A549 (cell line): ENCODE results near the gene RNF114.

ENCODE experiments used
- CHD4 ChIP-seq: fragments of 200-600 bp; sonication (generic); IDR thresholded peaks from 2 replicates; pipeline ENCODE4 v1.6.1; 2016; ENCODE audit warnings: antibody characterized with exemption, mild to moderate bottlenecking, borderline replicate concordance
- KDM1A ChIP-seq: fragments of 200-600 bp; sonication (generic); IDR thresholded peaks from 2 replicates; pipeline ENCODE4 v1.6.1; 2016; ENCODE audit warnings: low read depth, mild to moderate bottlenecking
- POLR2A ChIP-seq: IDR thresholded peaks from 2 replicates; pipeline ENCODE4 v1.6.1; 2012; ENCODE audit warnings: mild to moderate bottlenecking, low read length
- RFX5 ChIP-seq: fragments of 450-650 bp; IDR thresholded peaks from 2 replicates; pipeline ENCODE4 v1.7.1; 2014; ENCODE audit warnings: antibody characterized with exemption, mild to moderate bottlenecking, moderate library complexity
- TF ChIP-seq, protein P1 (sequence below): fragments of >200 bp; sonication (Bioruptor Twin); formaldehyde crosslinking; IDR thresholded peaks from 3 replicates; pipeline ENCODE4 v1.5.1; 2016

DNA sequence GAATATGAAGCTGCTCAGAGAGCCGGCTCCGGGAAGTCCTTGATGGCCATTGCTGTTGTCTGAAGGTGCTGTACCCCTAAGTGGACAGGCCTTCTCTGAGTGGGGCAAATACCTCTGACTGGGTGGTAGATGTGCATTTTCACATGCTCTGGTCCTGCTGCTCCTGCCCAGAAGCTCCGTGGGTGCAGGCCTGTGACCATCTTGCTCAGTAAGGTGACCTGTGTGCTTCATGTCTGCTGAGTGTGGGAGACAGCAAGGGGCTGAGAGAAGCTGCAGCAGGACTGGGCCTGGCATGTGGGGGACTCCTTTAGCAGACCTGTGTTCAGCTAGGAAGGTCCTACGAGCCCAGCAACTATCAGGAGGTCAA, 25.9 kb upstream of the RNF114 start:
- TF ChIP-seq CHD4, result no peak
- no peak for TF ChIP-seq POLR2A
- no peak for TF ChIP-seq KDM1A
- TF ChIP-seq RFX5, result no peak
- TF ChIP-seq, protein P1, sequence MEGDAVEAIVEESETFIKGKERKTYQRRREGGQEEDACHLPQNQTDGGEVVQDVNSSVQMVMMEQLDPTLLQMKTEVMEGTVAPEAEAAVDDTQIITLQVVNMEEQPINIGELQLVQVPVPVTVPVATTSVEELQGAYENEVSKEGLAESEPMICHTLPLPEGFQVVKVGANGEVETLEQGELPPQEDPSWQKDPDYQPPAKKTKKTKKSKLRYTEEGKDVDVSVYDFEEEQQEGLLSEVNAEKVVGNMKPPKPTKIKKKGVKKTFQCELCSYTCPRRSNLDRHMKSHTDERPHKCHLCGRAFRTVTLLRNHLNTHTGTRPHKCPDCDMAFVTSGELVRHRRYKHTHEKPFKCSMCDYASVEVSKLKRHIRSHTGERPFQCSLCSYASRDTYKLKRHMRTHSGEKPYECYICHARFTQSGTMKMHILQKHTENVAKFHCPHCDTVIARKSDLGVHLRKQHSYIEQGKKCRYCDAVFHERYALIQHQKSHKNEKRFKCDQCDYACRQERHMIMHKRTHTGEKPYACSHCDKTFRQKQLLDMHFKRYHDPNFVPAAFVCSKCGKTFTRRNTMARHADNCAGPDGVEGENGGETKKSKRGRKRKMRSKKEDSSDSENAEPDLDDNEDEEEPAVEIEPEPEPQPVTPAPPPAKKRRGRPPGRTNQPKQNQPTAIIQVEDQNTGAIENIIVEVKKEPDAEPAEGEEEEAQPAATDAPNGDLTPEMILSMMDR, result no peak
